Spleen (tissue), 3 donors: ENCODE results near the gene MYO5B.

Source experiments
- POLR2A ChIP-seq, 3 donors: fragments of 450-650 bp; IDR thresholded peaks; one replicate each; pipeline ENCODE4 v1.5.1; 2017; ENCODE audit warnings: antibody characterized with exemption in 3 of 3, mild to moderate bottlenecking in 1 of 3
- POLR2AphosphoS5 ChIP-seq, 3 donors: sonication (generic); formaldehyde crosslinking; IDR thresholded peaks; one replicate each; pipeline ENCODE4 v1.5.1; 2017; ENCODE audit warnings: antibody characterized with exemption in 3 of 3

- TF ChIP-seq POLR2AphosphoS5 (IDR thresholded peaks at IDR 0.05) = no peak
- no peak for TF ChIP-seq POLR2A (IDR thresholded peaks at IDR 0.05)
These were observed 307.8 kb downstream of the MYO5B start for GRCh38 chr18:49886891-49887764.
